RPMI8226 (cell line): Measurements from ENCODE around the gene TMX3.

Experiments used
- DNase-seq: peaks from one replicate; pipeline ENCODE4 v3.0.0-alpha.2; 2015

TMX3 gene

DNA sequence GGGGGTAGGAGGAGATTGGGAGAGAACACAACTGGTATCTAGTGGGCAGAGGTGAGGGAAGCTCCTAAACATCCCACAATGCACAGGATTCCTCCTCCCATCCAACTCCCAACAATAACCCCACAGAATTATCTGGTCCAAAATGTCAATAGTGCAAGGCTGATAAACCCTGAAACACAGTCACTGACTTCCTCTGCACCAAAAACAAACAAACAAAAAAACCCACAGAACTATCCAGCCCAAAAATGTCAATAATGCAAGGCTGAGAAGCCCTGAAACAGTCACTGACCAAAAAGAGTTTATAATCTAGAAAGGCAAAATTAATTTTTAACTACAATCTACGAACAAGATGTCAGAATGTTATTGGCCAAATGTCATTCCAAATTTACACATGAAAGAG, 9.8 kb downstream of the TMX3 start:
- no peak for DNase-seq

- DNase-seq = no peak
Observed at GRCh38 chr18:68703326-68703725, 11.6 kb downstream of the TMX3 start.

DNA sequence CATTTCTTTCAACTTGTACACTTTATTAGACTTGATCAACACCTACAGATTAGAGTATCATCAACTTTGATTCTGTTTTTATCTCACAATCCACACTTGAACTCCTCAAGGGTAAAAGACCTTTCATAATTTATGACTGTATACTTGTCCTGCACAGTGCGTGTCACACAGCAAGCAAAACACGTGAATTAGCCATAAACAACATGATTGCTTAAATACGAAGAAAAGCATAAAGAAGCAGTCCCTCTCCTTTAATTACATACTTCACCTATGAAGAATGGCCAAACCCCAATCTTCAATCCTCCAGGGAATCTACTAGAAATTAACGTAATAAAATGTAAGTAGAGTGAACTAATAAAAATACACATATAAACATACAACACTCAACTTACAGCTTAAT, 13.6 kb downstream of the TMX3 start:
- DNase-seq = no peak

DNA sequence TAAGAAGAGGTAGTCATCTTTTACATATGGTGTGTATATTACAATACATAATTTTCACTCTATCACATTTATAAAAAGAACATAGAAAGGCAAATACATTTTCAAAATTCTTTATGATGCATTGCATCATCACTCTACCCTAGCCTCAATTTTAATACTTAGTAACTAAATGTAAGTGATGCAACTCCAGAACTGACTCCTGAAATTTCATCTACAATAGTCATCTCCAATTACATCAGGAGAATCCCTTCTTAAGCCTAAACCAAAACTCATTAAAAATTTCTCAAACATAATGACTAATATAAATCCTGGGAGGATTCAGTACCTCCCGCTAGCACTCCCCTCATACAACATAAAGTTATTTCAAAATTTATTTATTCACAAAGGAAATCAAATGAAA, 15.9 kb downstream of the TMX3 start:
- DNase-seq = no peak

GRCh38 chr18:68696937-68697336, 18.0 kb downstream of the TMX3 start:
- no peak for DNase-seq

DNA sequence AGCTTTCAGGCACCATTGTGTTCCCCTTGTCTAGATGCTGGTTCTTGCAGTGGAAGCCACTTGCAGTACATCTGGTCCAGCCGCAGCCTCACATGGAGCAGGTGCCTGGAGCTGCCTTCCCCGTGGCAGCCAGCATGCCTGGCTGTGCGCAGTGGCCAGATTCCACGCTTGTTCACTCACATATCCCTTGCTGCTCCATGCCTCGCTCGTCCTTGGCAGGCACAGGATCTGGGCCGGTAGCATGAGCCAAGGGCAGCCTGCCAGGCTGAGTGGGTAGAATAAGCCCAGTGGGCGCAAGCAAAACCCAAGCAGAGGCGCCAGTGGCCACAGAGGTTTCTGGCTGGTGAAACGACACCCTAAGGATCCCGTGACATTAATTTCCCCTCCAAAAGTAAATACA, 20.6 kb downstream of the TMX3 start:
- DNase-seq = no peak

DNA sequence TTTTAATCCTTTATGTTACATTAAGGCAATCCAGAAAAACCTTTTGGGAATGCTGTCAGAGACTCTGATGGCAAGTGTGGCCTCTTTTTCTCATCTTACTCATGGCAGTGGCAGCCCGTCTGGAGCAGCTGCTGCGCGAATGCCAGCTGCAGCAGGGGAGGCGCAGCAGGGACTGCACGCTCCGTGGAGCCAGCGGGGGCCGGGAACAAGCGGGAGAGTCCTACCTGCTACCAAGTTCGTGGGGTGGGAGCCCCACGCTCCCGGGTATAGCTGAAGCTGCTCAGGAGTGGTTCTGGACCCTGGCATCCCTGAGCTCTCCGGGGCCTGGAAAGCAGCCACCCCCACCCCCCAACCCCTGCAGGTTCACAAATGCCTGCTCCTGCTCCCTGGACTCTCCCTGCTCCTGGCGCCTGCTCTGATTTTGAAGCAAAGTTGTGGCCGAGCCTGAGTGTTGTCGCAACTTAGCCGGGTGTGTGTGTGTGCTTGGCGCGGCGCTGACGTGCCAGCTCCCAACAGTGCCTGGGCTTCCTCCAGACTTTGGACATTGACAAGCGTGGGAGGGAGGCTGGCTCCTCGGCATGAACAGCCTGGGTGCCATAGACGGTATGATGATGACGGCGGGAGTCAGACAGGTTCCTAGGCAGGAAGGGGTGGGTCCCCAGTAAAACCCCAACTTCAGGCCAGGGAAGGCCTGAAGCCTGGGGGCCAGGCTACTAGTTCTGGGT, 21.7 kb downstream of the TMX3 start:
- no peak for DNase-seq

- DNase-seq = no peak
Observed at GRCh38 chr18:68679528-68679927, 35.4 kb downstream of the TMX3 start.

DNA sequence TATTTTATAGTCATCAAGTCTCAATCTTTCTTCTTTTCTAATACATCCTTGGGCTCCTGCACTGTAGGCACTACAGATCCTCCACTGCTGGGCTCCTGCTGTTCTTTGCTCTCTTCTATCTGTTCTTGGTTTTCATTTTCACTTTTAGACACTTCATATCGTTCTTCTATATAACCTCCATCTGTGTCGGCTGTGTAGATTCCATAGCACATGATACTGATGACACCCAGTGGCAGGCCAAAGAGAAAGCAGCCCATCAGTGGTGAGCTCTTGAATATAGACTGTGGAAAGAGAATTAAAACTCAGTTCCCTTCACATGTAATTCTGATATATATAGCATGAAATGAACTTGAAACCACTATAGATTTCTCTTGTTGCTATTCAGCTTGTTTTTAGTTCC, 38.0 kb downstream of the TMX3 start:
- DNase-seq = peak; percentile 13

- DNase-seq = no peak
Observed at GRCh38 chr18:68667121-68667520, 47.8 kb downstream of the TMX3 start.

GRCh38 chr18:68666381-68666780, 48.5 kb downstream of the TMX3 start:
- DNase-seq = no peak

GRCh38 chr18:68665628-68666027, 49.3 kb downstream of the TMX3 start:
- no peak for DNase-seq

GRCh38 chr18:68662754-68663153, 52.2 kb downstream of the TMX3 start:
- DNase-seq = no peak

DNA sequence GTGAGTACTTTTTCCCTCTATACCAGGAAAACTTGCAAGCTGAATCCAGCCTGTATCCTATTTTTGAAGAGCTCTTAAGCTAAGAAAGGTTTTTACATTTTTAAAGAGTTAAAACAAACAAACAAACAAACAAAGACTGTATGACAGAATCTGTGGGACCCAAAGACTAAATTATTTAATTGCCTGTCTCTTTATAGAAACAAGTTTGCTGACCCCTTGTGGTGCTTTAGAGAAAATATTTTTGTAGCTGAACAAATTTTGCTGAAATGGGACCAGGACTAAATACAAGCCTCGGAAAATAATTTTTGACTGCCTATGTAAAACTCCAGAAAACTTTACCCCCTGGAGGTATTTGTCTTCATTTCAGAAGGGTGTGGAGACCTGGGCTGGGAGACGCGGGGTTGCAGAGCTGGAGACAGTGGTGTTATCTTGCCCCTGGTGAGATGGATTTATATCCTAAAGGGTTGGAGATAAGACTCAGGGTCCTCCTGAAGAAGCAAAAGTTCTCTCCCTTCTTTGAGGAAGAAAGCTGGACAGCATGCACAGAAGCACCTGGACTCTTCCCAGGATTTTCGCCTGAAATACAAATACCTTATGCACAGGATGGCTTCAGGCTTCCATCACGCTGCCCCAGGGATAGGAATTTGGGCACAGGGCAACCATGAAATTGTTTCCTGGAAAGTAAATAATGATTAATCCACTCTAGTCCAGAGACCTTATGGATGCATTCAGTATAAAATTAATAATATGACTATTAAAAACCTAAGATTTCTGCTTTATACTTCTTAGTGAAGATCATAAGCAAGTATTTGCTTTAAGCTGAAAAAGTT, 54.3 kb downstream of the TMX3 start:
- DNase-seq = peak; percentile 55

DNA sequence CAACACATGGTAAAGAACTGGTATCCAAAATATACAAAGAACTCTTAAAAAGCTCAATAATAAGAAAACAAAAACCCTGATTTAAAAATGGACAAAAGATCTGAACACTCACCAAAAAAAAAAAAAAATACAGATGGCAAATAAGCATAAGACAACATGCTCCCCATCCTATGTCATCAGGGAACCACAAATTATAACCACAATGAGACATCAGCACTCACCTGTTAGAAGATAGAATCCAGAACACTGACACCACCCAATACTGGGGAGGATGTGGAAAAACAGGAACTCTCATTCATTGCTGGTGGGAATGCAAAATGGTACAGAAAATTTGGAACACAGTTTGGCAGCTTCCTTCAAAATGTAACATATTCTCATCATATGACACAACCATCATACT, 66.7 kb downstream of the TMX3 start:
- DNase-seq = no peak

- no peak for DNase-seq
Observed at GRCh38 chr18:68642003-68642402, 72.9 kb downstream of the TMX3 start.

DNA sequence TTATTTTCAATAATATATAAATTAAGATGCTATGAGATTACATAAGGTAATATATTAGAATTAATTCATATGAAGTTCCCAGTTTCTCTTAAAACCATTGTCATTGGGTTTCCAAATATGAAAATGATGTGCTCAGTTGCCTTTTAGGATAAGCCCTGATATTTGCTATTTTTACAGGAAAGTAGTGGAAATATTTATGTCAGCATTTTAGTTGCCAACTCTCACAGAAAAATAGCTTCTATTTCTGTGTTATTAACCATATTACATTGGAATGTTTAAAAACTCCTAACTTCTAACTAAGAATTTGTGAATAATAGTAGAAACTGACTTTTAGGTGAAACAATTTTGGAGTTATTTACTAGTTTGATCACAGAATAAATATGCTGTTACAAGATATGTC, 74.0 kb downstream of the TMX3 start:
- DNase-seq = no peak

DNA sequence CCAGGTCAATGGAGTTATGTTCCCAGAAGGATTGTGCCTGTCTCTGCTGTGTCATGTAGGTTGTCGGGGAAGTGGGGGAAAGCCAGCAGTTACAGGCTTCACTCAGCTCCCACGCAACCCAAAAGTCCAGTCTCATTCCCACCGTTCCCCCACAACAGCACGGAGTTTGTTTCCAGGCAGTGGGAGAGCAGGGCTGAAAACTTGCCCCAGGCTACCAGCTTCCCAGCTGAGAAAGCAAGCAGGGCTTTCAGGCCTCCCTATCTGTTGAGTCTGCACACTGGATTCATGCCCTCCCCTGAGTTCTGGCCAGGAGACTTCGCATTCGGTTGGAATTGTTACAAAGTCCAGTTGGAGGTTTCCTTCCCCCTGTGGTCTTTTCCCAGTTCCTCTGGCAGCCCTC, 76.3 kb downstream of the TMX3 start:
- DNase-seq = no peak

- no peak for DNase-seq
Observed at GRCh38 chr18:68627812-68628211, 87.1 kb downstream of the TMX3 start.
